Measurements from ENCODE around the gene TGM4. TPM values are rescaled to one million over a fixed set of nuclear protein-coding genes. Genes with fewer than 3 reads are reported as not detected.

TGM4 gene
- total RNA-seq, 2 experiments from 2014 or later = not detected

GRCh38 chr3:44923632-44924456 lies 49.4 kb downstream of the TGM4 start:
- CTCF ChIA-PET = interaction anchor here (0.6 to 2.9 kb wide), 3 partner anchors 9 to 1287 kb away, joined by 3 to 16 read pairs (median 3); no protein-coding TSS in a partner anchor
- peaks cover 3% of the 10 kb centered on the region for H3K36me3 Mint-ChIP-seq (ENCODE audit: low read depth)
- H3K27me3 Mint-ChIP-seq (ENCODE audit: low read depth) = no peaks in the 10 kb centered on the region
- H3K9me3 Mint-ChIP-seq = no peaks in the 10 kb centered on the region
- no peak for DNase-seq
- no peak overlapping the region for H3K4me3 Mint-ChIP-seq
- no peaks in the 10 kb centered on the region for H3K4me1 Mint-ChIP-seq (ENCODE audit: low read depth)
- H3K27ac Mint-ChIP-seq = no peak overlapping the region
- intact Hi-C loops (cut with micrococcal nuclease) = no loop called here

GRCh38 chr3:44924457-44925084 lies 50.2 kb downstream of the TGM4 start:
- intact Hi-C loops (cut with micrococcal nuclease) = no loop called here
- Mint-ChIP-seq H3K27me3 (ENCODE audit: low read depth) (no peaks in the 10 kb centered on the region), H3K4me3 (no peak overlapping the region), H3K36me3 (ENCODE audit: low read depth) (peaks cover 5% of the 10 kb centered on the region), H3K27ac (no peak overlapping the region), H3K9me3 (no peaks in the 10 kb centered on the region), H3K4me1 (ENCODE audit: low read depth) (no peaks in the 10 kb centered on the region)
- CTCF ChIA-PET = interaction anchor here (0.5 to 2.9 kb wide), 4 partner anchors 10 to 1288 kb away, joined by 3 to 16 read pairs (median 3); no protein-coding TSS in a partner anchor
- DNase-seq = no peak

- Mint-ChIP-seq H3K4me3 (no peak overlapping the region), H3K27me3 (ENCODE audit: low read depth) (no peaks in the 10 kb centered on the region), H3K27ac (no peak overlapping the region), H3K9me3 (no peaks in the 10 kb centered on the region), H3K4me1 (ENCODE audit: low read depth) (no peaks in the 10 kb centered on the region), H3K36me3 (ENCODE audit: low read depth) (peaks cover 5% of the 10 kb centered on the region)
- intact Hi-C loops (cut with micrococcal nuclease) = no loop called here
- CTCF ChIA-PET = no interaction called here
- no peak for DNase-seq
Measured at GRCh38 chr3:44926172-44926571, 51.8 kb downstream of the TGM4 start.

- H3K4me1 Mint-ChIP-seq (ENCODE audit: low read depth) = no peaks in the 10 kb centered on the region
- DNase-seq = no peak
- no peaks in the 10 kb centered on the region for H3K27me3 Mint-ChIP-seq (ENCODE audit: low read depth)
- intact Hi-C loops (cut with micrococcal nuclease) = no loop called here
- H3K36me3 Mint-ChIP-seq (ENCODE audit: low read depth) = peaks cover 5% of the 10 kb centered on the region
- no peak overlapping the region for H3K27ac Mint-ChIP-seq
- CTCF ChIA-PET = interaction anchor here (0.6 to 1.0 kb wide), 2 partner anchors 13 to 14 kb away, joined by 3 to 4 read pairs; no protein-coding TSS in a partner anchor
- H3K4me3 Mint-ChIP-seq = no peak overlapping the region
- no peaks in the 10 kb centered on the region for H3K9me3 Mint-ChIP-seq
Measured at GRCh38 chr3:44926921-44927320, 52.5 kb downstream of the TGM4 start.

GRCh38 chr3:44927371-44927770 lies 53.0 kb downstream of the TGM4 start:
- Mint-ChIP-seq H3K36me3 (ENCODE audit: low read depth) (peaks cover 6% of the 10 kb centered on the region), H3K27ac (no peak overlapping the region), H3K9me3 (no peaks in the 10 kb centered on the region), H3K4me1 (ENCODE audit: low read depth) (no peaks in the 10 kb centered on the region), H3K4me3 (no peak overlapping the region), H3K27me3 (ENCODE audit: low read depth) (no peaks in the 10 kb centered on the region)
- intact Hi-C loops (cut with micrococcal nuclease) = no loop called here
- no peak for DNase-seq
- CTCF ChIA-PET = interaction anchor here (0.6 to 1.0 kb wide), 2 partner anchors 13 to 14 kb away, joined by 3 to 4 read pairs; no protein-coding TSS in a partner anchor

GRCh38 chr3:44929782-44930181 lies 55.4 kb downstream of the TGM4 start:
- H3K27me3 Mint-ChIP-seq (ENCODE audit: low read depth) = no peaks in the 10 kb centered on the region
- no peak for DNase-seq
- H3K9me3 Mint-ChIP-seq = no peaks in the 10 kb centered on the region
- no peak overlapping the region for H3K27ac Mint-ChIP-seq
- H3K36me3 Mint-ChIP-seq (ENCODE audit: low read depth) = peaks cover 8% of the 10 kb centered on the region
- intact Hi-C loops (cut with micrococcal nuclease) = no loop called here
- no peaks in the 10 kb centered on the region for H3K4me1 Mint-ChIP-seq (ENCODE audit: low read depth)
- no peak overlapping the region for H3K4me3 Mint-ChIP-seq
- CTCF ChIA-PET = interaction anchor here (0.6 kb wide), 1 partner anchor 609 kb away, joined by 3 read pairs; no protein-coding TSS in a partner anchor

- no peak for DNase-seq
- H3K9me3 Mint-ChIP-seq = no peaks in the 10 kb centered on the region
- intact Hi-C loops (cut with micrococcal nuclease) = no loop called here
- no peak overlapping the region for H3K4me3 Mint-ChIP-seq
- no peak overlapping the region for H3K27ac Mint-ChIP-seq
- peaks cover 8% of the 10 kb centered on the region for H3K36me3 Mint-ChIP-seq (ENCODE audit: low read depth)
- H3K27me3 Mint-ChIP-seq (ENCODE audit: low read depth) = no peaks in the 10 kb centered on the region
- CTCF ChIA-PET = no interaction called here
- no peaks in the 10 kb centered on the region for H3K4me1 Mint-ChIP-seq (ENCODE audit: low read depth)
Measured at GRCh38 chr3:44930911-44931310, 56.5 kb downstream of the TGM4 start.

- Mint-ChIP-seq H3K27me3 (ENCODE audit: low read depth) (no peaks in the 10 kb centered on the region), H3K36me3 (ENCODE audit: low read depth) (peaks cover 16% of the 10 kb centered on the region), H3K4me1 (ENCODE audit: low read depth) (no peaks in the 10 kb centered on the region), H3K27ac (no peak overlapping the region), H3K9me3 (no peaks in the 10 kb centered on the region), H3K4me3 (no peak overlapping the region)
- intact Hi-C loops (cut with micrococcal nuclease) = no loop called here
- CTCF ChIA-PET = no interaction called here
- no peak for DNase-seq
Measured at GRCh38 chr3:44931791-44932190, 57.4 kb downstream of the TGM4 start.

GRCh38 chr3:44932271-44932670 lies 57.9 kb downstream of the TGM4 start:
- Mint-ChIP-seq H3K27me3 (ENCODE audit: low read depth) (no peaks in the 10 kb centered on the region), H3K27ac (no peak overlapping the region), H3K4me3 (no peak overlapping the region), H3K4me1 (ENCODE audit: low read depth) (no peaks in the 10 kb centered on the region), H3K36me3 (ENCODE audit: low read depth) (peaks cover 13% of the 10 kb centered on the region), H3K9me3 (no peaks in the 10 kb centered on the region)
- CTCF ChIA-PET = no interaction called here
- intact Hi-C loops (cut with micrococcal nuclease) = no loop called here
- DNase-seq = no peak

GRCh38 chr3:44932986-44933944 lies 58.9 kb downstream of the TGM4 start:
- Mint-ChIP-seq H3K27me3 (ENCODE audit: low read depth) (no peaks in the 10 kb centered on the region), H3K9me3 (no peaks in the 10 kb centered on the region), H3K4me1 (ENCODE audit: low read depth) (no peaks in the 10 kb centered on the region), H3K27ac (no peak overlapping the region), H3K36me3 (ENCODE audit: low read depth) (peaks cover 17% of the 10 kb centered on the region), H3K4me3 (no peak overlapping the region)
- CTCF ChIA-PET = interaction anchor here (0.6 kb wide), 1 partner anchor 817 kb away, joined by 3 read pairs; no protein-coding TSS in a partner anchor
- intact Hi-C loops (cut with micrococcal nuclease) = no loop called here
- no peak for DNase-seq

- H3K36me3 Mint-ChIP-seq (ENCODE audit: low read depth) = peaks cover 24% of the 10 kb centered on the region
- H3K4me3 Mint-ChIP-seq = no peak overlapping the region
- H3K4me1 Mint-ChIP-seq (ENCODE audit: low read depth) = no peaks in the 10 kb centered on the region
- H3K27ac Mint-ChIP-seq = no peak overlapping the region
- intact Hi-C loops (cut with micrococcal nuclease) = no loop called here
- no peaks in the 10 kb centered on the region for H3K27me3 Mint-ChIP-seq (ENCODE audit: low read depth)
- no peaks in the 10 kb centered on the region for H3K9me3 Mint-ChIP-seq
- DNase-seq = no peak
- CTCF ChIA-PET = no interaction called here
Measured at GRCh38 chr3:44939581-44940036, 65.2 kb downstream of the TGM4 start.

All from activated naive CD4-positive, alpha-beta T cell treated with anti-CD3 and anti-CD28 coated beads for 36 hours (primary cell).